HCT116 (cell line): ENCODE results near the gene SLC6A7. TPM values are rescaled to one million over a fixed set of nuclear protein-coding genes. Genes with fewer than 3 reads are reported as not detected.

Source experiments
- ATAC-seq: fragments of 200-7000 bp; cut with Tn5 transposase; 2 replicates; pipeline ENCODE4 v1.9.1; 2020; ENCODE audit warnings: mild to moderate bottlenecking, moderate library complexity
- BruUV-seq: library from RNA; stranded (reverse); fragments of 400-500 nt; replicated peaks from 2 replicates; lab custom pipeline; 2021; lab: Mats Ljungman, UMichigan
- CTCF ChIA-PET: fragments of 300-600 bp; sonication (Branson Sonifier 250); formaldehyde crosslinking; loops from one replicate; lab custom pipeline; 2021; ENCODE audit warnings: antibody characterized with exemption; lab: Charles Lee
- POLR2A ChIA-PET: fragments of 300-600, 350-600 bp; sonication (Branson Sonifier 250); formaldehyde crosslinking; loops from one replicate; lab custom pipeline; 2021; ENCODE audit warnings: antibody characterized with exemption; lab: Charles Lee
- RAD21 ChIA-PET, 2 experiments: fragments of 300-600 bp; sonication (Branson Sonifier 250); formaldehyde crosslinking; loops; one replicate each; lab custom pipeline; 2023; ENCODE audit warnings: low total read pairs in 2 of 2; ENCODE audit not compliant: uncharacterized antibody in 2 of 2, unreplicated experiment in 2 of 2, low non-redundant PET in 1 of 2; lab: Charles Lee
- DNase-seq: peaks from one replicate; pipeline ENCODE4 v3.0.0-alpha.2; 2010; ENCODE audit warnings: low read depth, low spot score
- H2AFZ ChIP-seq: fragments of 200-600 bp; shearing (Covaris generic), sonication (generic); 2 replicates; pipeline ENCODE4 v1.6.1; 2017; ENCODE audit warnings: low read depth, mixed run types, mixed read lengths, antibody characterized with exemption, low read length; ENCODE audit not compliant: poor library complexity, severe bottlenecking
- H3K27ac ChIP-seq: 2 replicates; pipeline ENCODE4 v1.5.1; 2012; ENCODE audit warnings: low read depth, low read length
- H3K27me3 ChIP-seq: fragments of 200-600 bp; sonication (generic); 2 replicates; pipeline ENCODE4 v1.6.1; 2016; ENCODE audit warnings: mixed run types, low read length, mixed read lengths; ENCODE audit not compliant: insufficient read depth
- H3K36me3 ChIP-seq, 2 experiments: fragments of 200-500 bp in 1 of 2; fragments of 200-600 bp in 1 of 2; sonication (Bioruptor generic) in 1 of 2; sonication (generic) in 1 of 2; 2 replicates each; pipeline versions ENCODE4 v1.5.1 to v1.6.1; 2014 to 2016; ENCODE audit warnings: low read length in 2 of 2, inconsistent platforms in 1 of 2, mixed read lengths in 1 of 2, mixed run types in 1 of 2; ENCODE audit not compliant: insufficient read depth in 2 of 2, control insufficient read depth in 1 of 2
- H3K4me1 ChIP-seq, 2 experiments: fragments of 200-600 bp in 1 of 2; sonication (generic) in 1 of 2; 2 replicates each; pipeline versions ENCODE4 v1.5.1 to v1.6.1; 2012 to 2017; ENCODE audit warnings: low read length in 2 of 2, inconsistent platforms in 1 of 2, mild to moderate bottlenecking in 1 of 2, mixed read lengths in 1 of 2, mixed run types in 1 of 2, moderate library complexity in 1 of 2; ENCODE audit not compliant: insufficient read depth in 2 of 2, control insufficient read depth in 1 of 2
- H3K4me2 ChIP-seq: fragments of 200-600 bp; sonication (generic); 2 replicates; pipeline ENCODE4 v1.6.1; 2017; ENCODE audit warnings: mixed run types, low read length, mixed read lengths
- H3K4me3 ChIP-seq, 2 experiments: fragments of 200-600 bp in 1 of 2; sonication (generic) in 1 of 2; replicated peaks in 1 of 2; 2 replicates each; pipeline ENCODE4 v1.5.1; 2011 to 2016; ENCODE audit warnings: low read length in 2 of 2, control low read depth in 1 of 2, low read depth in 1 of 2, mild to moderate bottlenecking in 1 of 2, mixed read lengths in 1 of 2, mixed run types in 1 of 2
- H3K79me2 ChIP-seq: fragments of 200-600 bp; sonication (generic); 2 replicates; pipeline ENCODE4 v1.6.1; 2017; ENCODE audit warnings: mild to moderate bottlenecking, mixed run types, low read length, moderate library complexity, mixed read lengths; ENCODE audit not compliant: insufficient read depth
- H3K9ac ChIP-seq: fragments of 200-600 bp; sonication (generic); 2 replicates; pipeline ENCODE4 v1.6.1; 2016; ENCODE audit warnings: low read length, mixed read lengths
- H3K9me2 ChIP-seq: fragments of 200-600 bp; sonication (generic), shearing (Covaris generic); 2 replicates; pipeline ENCODE4 v1.6.1; 2017; ENCODE audit warnings: mixed run types, mild to moderate bottlenecking, moderate library complexity; ENCODE audit not compliant: insufficient read depth
- H3K9me3 ChIP-seq, 2 experiments: fragments of 200-500 bp in 1 of 2; fragments of 200-600 bp in 1 of 2; sonication (Bioruptor generic) in 1 of 2; sonication (generic) in 1 of 2; 2 replicates each; pipeline ENCODE4 v1.6.1; 2014 to 2017; ENCODE audit warnings: low read length in 2 of 2, mixed read lengths in 2 of 2, inconsistent platforms in 1 of 2, low read depth in 1 of 2, mild to moderate bottlenecking in 1 of 2, mixed run types in 1 of 2, moderate library complexity in 1 of 2; ENCODE audit not compliant: control insufficient read depth in 1 of 2, insufficient read depth in 1 of 2
- H4K20me1 ChIP-seq: fragments of 200-600 bp; sonication (generic), shearing (Covaris generic); 2 replicates; pipeline ENCODE4 v1.6.1; 2017; ENCODE audit warnings: mixed run types, mild to moderate bottlenecking, moderate library complexity; ENCODE audit not compliant: insufficient read depth
- CEBPB ChIP-seq: IDR thresholded peaks from 2 replicates; pipeline ENCODE4 v1.6.1; 2012; ENCODE audit warnings: low read depth
- JUND ChIP-seq: IDR thresholded peaks from 2 replicates; pipeline ENCODE4 v1.6.1; 2012
- POLR2AphosphoS5 ChIP-seq: IDR thresholded peaks from 2 replicates; pipeline ENCODE4 v1.6.1; 2011; ENCODE audit warnings: mild to moderate bottlenecking, low read depth, low read length, moderate library complexity
- SIN3A ChIP-seq: IDR thresholded peaks from 2 replicates; pipeline ENCODE4 v1.6.1; 2012; ENCODE audit warnings: low read depth
- SP1 ChIP-seq: IDR thresholded peaks from 2 replicates; pipeline ENCODE4 v1.6.1; 2012; ENCODE audit warnings: low read depth
- TCF7L2 ChIP-seq: IDR thresholded peaks from 2 replicates; pipeline ENCODE4 v1.7.0; 2011; ENCODE audit warnings: borderline replicate concordance, inconsistent platforms; ENCODE audit not compliant: insufficient read depth, insufficient read length; ENCODE audit errors: extremely low read depth
- ZBTB33 ChIP-seq: IDR thresholded peaks from 2 replicates; pipeline ENCODE4 v1.6.1; 2011; ENCODE audit warnings: mild to moderate bottlenecking, low read length, moderate library complexity; ENCODE audit not compliant: insufficient replicate concordance; ENCODE audit errors: extremely low read depth
- ZFX ChIP-seq: fragments of 450-650 bp; IDR thresholded peaks from 2 replicates; pipeline ENCODE4 v1.6.1; 2017
- ZNF274 ChIP-seq: fragments of 200-500 bp; sonication (Bioruptor generic); IDR thresholded peaks from 2 replicates; pipeline ENCODE4 v1.6.1; 2014; ENCODE audit warnings: mild to moderate bottlenecking, low read depth, low read length, inconsistent platforms
- intact Hi-C: fragments of 100-400 bp; cut with micrococcal nuclease; formaldehyde crosslinking; loops from 2 replicates; pipeline ENCODE4 v1.10.0; 2022
- total RNA-seq: library from RNA; stranded (reverse); gene quantifications from one replicate; pipeline ENCODE4 v1.2.1, GENCODE V29; 2021; ENCODE audit not compliant: unreplicated experiment
- TF ChIP-seq, protein P1 (sequence below): IDR thresholded peaks from 2 replicates; pipeline ENCODE4 v1.6.1; 2012
- TF ChIP-seq, protein P2 (sequence below), 3 experiments: fragments of 200-600 bp in 1 of 3; sonication (generic) in 1 of 3; IDR thresholded peaks in 2 of 3; conservative IDR thresholded peaks in 1 of 3; 2 replicates each; pipeline ENCODE4 v1.5.1; 2012 to 2017; ENCODE audit warnings: low read depth in 2 of 3, low read length in 2 of 3, antibody characterized with exemption in 1 of 3, borderline replicate concordance in 1 of 3, control low read depth in 1 of 3, mild to moderate bottlenecking in 1 of 3, mixed read lengths in 1 of 3, mixed run types in 1 of 3, moderate library complexity in 1 of 3; ENCODE audit not compliant: insufficient read depth in 1 of 3

The SLC6A7 gene
- total RNA-seq, 1 experiment from 2014 or later = not detected

GRCh38 chr5:150158170-150158949 lies 31.5 kb upstream of the SLC6A7 start:
- H3K9me2 ChIP-seq = no peaks in the 10 kb centered on the region
- H3K9ac ChIP-seq = no peak overlapping the region
- BruUV-seq = no TSS peak
- H3K27ac ChIP-seq = no peak overlapping the region
- ChIA-PET CTCF (no interaction called here), POLR2A (no interaction called here), RAD21 (no interaction called here)
- no peak overlapping the region for H3K4me3 ChIP-seq
- no peaks in the 10 kb centered on the region for H3K9me3 ChIP-seq
- H3K4me1 ChIP-seq = peaks cover 3 to 14% of the 10 kb centered on the region in 2 experiments; a peak in 3 of 4 replicates
- H3K36me3 ChIP-seq = no peaks in the 10 kb centered on the region
- ATAC-seq (no peak), DNase-seq (no peak)
- H3K4me2 ChIP-seq = no peak overlapping the region
- H2AFZ ChIP-seq = no peak overlapping the region
- no peaks in the 10 kb centered on the region for H3K27me3 ChIP-seq
- intact Hi-C loops = no loop called here
- H3K79me2 ChIP-seq = no peaks in the 10 kb centered on the region
- H4K20me1 ChIP-seq = no peaks in the 10 kb centered on the region
- TF ChIP-seq SIN3A (no peak), JUND (no peak), CEBPB (no peak), SP1 (no peak), ZBTB33 (no peak), POLR2AphosphoS5 (no peak), ZFX (no peak), TCF7L2 (no peak), ZNF274 (no peak)
- TF ChIP-seq, protein P1, sequence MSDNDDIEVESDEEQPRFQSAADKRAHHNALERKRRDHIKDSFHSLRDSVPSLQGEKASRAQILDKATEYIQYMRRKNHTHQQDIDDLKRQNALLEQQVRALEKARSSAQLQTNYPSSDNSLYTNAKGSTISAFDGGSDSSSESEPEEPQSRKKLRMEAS = no peak
- TF ChIP-seq, protein P2, sequence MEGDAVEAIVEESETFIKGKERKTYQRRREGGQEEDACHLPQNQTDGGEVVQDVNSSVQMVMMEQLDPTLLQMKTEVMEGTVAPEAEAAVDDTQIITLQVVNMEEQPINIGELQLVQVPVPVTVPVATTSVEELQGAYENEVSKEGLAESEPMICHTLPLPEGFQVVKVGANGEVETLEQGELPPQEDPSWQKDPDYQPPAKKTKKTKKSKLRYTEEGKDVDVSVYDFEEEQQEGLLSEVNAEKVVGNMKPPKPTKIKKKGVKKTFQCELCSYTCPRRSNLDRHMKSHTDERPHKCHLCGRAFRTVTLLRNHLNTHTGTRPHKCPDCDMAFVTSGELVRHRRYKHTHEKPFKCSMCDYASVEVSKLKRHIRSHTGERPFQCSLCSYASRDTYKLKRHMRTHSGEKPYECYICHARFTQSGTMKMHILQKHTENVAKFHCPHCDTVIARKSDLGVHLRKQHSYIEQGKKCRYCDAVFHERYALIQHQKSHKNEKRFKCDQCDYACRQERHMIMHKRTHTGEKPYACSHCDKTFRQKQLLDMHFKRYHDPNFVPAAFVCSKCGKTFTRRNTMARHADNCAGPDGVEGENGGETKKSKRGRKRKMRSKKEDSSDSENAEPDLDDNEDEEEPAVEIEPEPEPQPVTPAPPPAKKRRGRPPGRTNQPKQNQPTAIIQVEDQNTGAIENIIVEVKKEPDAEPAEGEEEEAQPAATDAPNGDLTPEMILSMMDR (IDR thresholded peaks at IDR 0.05 in 2 of 3, conservative IDR thresholded peaks at IDR 0.05 in 1 of 3; ENCODE audit: borderline replicate concordance in 1 of 3, insufficient read depth in 1 of 3, low read depth in 2 of 3, low read length in 2 of 3) = no peak
- TF ChIP-seq, all 23 proteins: peak for 0
